SK-N-SH treated with all-trans-retinoic acid at 6 μM for 48 hours (cell line): ENCODE data around the gene MTHFD2.

ENCODE experiments used
- ATAC-seq: fragments of 200-7000 bp; cut with Tn5 transposase; 3 replicates; pipeline ENCODE4 v1.9.1; 2020; ENCODE audit warnings: mild to moderate bottlenecking, moderate library complexity
- ARNTL ChIP-seq: fragments of 450-650 bp; formaldehyde crosslinking; IDR thresholded peaks from 2 replicates; pipeline ENCODE4 v1.5.0; 2020; ENCODE audit warnings: low read depth, mild to moderate bottlenecking, moderate library complexity, borderline replicate concordance
- BACH2 ChIP-seq: fragments of 250-450 bp; sonication (Bioruptor Pico); IDR thresholded peaks from 2 replicates; pipeline ENCODE4 v1.9.0; 2021; ENCODE audit warnings: mild to moderate bottlenecking, borderline replicate concordance
- CREB5 ChIP-seq: fragments of 250-450 bp; sonication (Bioruptor Pico); IDR thresholded peaks from 2 replicates; pipeline ENCODE4 v1.5.1; 2020; ENCODE audit warnings: low read depth, mild to moderate bottlenecking, moderate library complexity
- CSDC2 ChIP-seq: fragments of 250-450 bp; sonication (Bioruptor Pico); IDR thresholded peaks from 2 replicates; pipeline ENCODE4 v1.5.0; 2020; ENCODE audit warnings: mild to moderate bottlenecking, moderate library complexity
- CSRNP3 ChIP-seq: fragments of 250-450 bp; sonication (Bioruptor Pico); IDR thresholded peaks from 2 replicates; pipeline ENCODE4 v1.5.1; 2021; ENCODE audit warnings: mild to moderate bottlenecking, moderate library complexity
- ESRRG ChIP-seq: fragments of 250-450 bp; sonication (Bioruptor Pico); IDR thresholded peaks from 2 replicates; pipeline ENCODE4 v1.6.1; 2021; ENCODE audit warnings: mild to moderate bottlenecking
- GLIS3 ChIP-seq: fragments of 250-450 bp; sonication (Bioruptor Pico); IDR thresholded peaks from 2 replicates; pipeline ENCODE4 v1.5.0; 2020; ENCODE audit warnings: mild to moderate bottlenecking, moderate library complexity
- ISL1 ChIP-seq: fragments of 250-450 bp; sonication (Bioruptor Pico); IDR thresholded peaks from 2 replicates; pipeline ENCODE4 v2.1.2; 2022; ENCODE audit warnings: mild to moderate bottlenecking, moderate library complexity
- OSR1 ChIP-seq: fragments of 250-450 bp; sonication (Bioruptor Pico); IDR thresholded peaks from 2 replicates; pipeline ENCODE4 v1.8.0; 2022; ENCODE audit warnings: moderate library complexity, mild to moderate bottlenecking, inconsistent platforms
- PATZ1 ChIP-seq: fragments of 250-450 bp; sonication (Bioruptor Pico); IDR thresholded peaks from 2 replicates; pipeline ENCODE4 v1.8.0; 2020; ENCODE audit warnings: mild to moderate bottlenecking, moderate library complexity, borderline replicate concordance
- POU6F1 ChIP-seq: fragments of 250-450 bp; sonication (Bioruptor Pico); IDR thresholded peaks from 2 replicates; pipeline ENCODE4 v1.8.0; 2021; ENCODE audit warnings: low read depth, mild to moderate bottlenecking, moderate library complexity, borderline replicate concordance
- PPARA ChIP-seq: fragments of 250-450 bp; sonication (Bioruptor Pico); IDR thresholded peaks from 2 replicates; pipeline ENCODE4 v1.5.0; 2020; ENCODE audit warnings: mild to moderate bottlenecking, borderline replicate concordance
- RARB ChIP-seq: fragments of 250-450 bp; sonication (Bioruptor Pico); IDR thresholded peaks from 2 replicates; pipeline ENCODE4 v1.8.0; 2021; ENCODE audit warnings: mild to moderate bottlenecking, moderate library complexity
- SNAI2 ChIP-seq: fragments of 250-450 bp; sonication (Bioruptor Pico); IDR thresholded peaks from 2 replicates; pipeline ENCODE4 v1.5.0; 2020; ENCODE audit warnings: mild to moderate bottlenecking, moderate library complexity
- TCF4 ChIP-seq: fragments of 250-450 bp; sonication (Bioruptor Pico); IDR thresholded peaks from 2 replicates; pipeline ENCODE4 v1.8.0; 2021; ENCODE audit warnings: mild to moderate bottlenecking, moderate library complexity, borderline replicate concordance
- TOX ChIP-seq: fragments of 250-450 bp; sonication (Bioruptor Pico); IDR thresholded peaks from 2 replicates; pipeline ENCODE4 v1.8.0; 2021; ENCODE audit warnings: mild to moderate bottlenecking, moderate library complexity, borderline replicate concordance
- TSHZ2 ChIP-seq: fragments of 250-450 bp; sonication (Bioruptor Pico); IDR thresholded peaks from 2 replicates; pipeline ENCODE4 v1.5.0; 2020; ENCODE audit warnings: mild to moderate bottlenecking, moderate library complexity
- ZFP3 ChIP-seq: fragments of 250-450 bp; sonication (Bioruptor Pico); IDR thresholded peaks from 2 replicates; pipeline ENCODE4 v1.5.0; 2020; ENCODE audit warnings: mild to moderate bottlenecking, moderate library complexity
- ZFP30 ChIP-seq: fragments of 450-650 bp; formaldehyde crosslinking; IDR thresholded peaks from 2 replicates; pipeline ENCODE4 v1.5.0; 2022; ENCODE audit warnings: mild to moderate bottlenecking, moderate library complexity
- ZNF565 ChIP-seq: fragments of 450-650 bp; formaldehyde crosslinking; conservative IDR thresholded peaks from 2 replicates; pipeline ENCODE4 v1.5.0; 2020; ENCODE audit warnings: low read depth, mild to moderate bottlenecking, moderate library complexity
- ZNF8 ChIP-seq: fragments of 450-650 bp; formaldehyde crosslinking; IDR thresholded peaks from 2 replicates; pipeline ENCODE4 v1.5.0; 2020; ENCODE audit warnings: mild to moderate bottlenecking, moderate library complexity

MTHFD2 gene

GRCh38 chr2:74262681-74263080 lies 64.3 kb downstream of the MTHFD2 start:
- no peak for TF ChIP-seq TSHZ2 (CRISPR knock-in tag)
- TF ChIP-seq CSRNP3 (CRISPR knock-in tag) = no peak
- TF ChIP-seq ZFP3 (CRISPR knock-in tag) = no peak
- TF ChIP-seq TOX = no peak
- ATAC-seq = no peak

GRCh38 chr2:74264281-74264680 lies 65.9 kb downstream of the MTHFD2 start:
- no peak for TF ChIP-seq OSR1 (CRISPR knock-in tag)
- no peak for TF ChIP-seq PPARA (CRISPR knock-in tag)
- TF ChIP-seq RARB (CRISPR knock-in tag) = no peak
- TF ChIP-seq SNAI2 (CRISPR knock-in tag) = no peak
- no peak for TF ChIP-seq CSRNP3 (CRISPR knock-in tag)
- no peak for ATAC-seq

- no peak for TF ChIP-seq ESRRG (CRISPR knock-in tag)
- TF ChIP-seq CREB5 = no peak
- no peak for TF ChIP-seq GLIS3 (CRISPR knock-in tag)
- TF ChIP-seq OSR1 (CRISPR knock-in tag) = no peak
- TF ChIP-seq ZNF8 (CRISPR knock-in tag) = no peak
- no peak for TF ChIP-seq BACH2
- TF ChIP-seq ISL1 (CRISPR knock-in tag) = no peak
- no peak for TF ChIP-seq CSDC2 (CRISPR knock-in tag)
- TF ChIP-seq PATZ1 (CRISPR knock-in tag) = no peak
- TF ChIP-seq TSHZ2 (CRISPR knock-in tag) = no peak
- no peak for TF ChIP-seq CSRNP3 (CRISPR knock-in tag)
- TF ChIP-seq ZFP3 (CRISPR knock-in tag) = no peak
- no peak for TF ChIP-seq RARB (CRISPR knock-in tag)
- no peak for TF ChIP-seq ZNF565 (CRISPR knock-in tag)
- TF ChIP-seq ARNTL (CRISPR knock-in tag) = no peak
- no peak for TF ChIP-seq PPARA (CRISPR knock-in tag)
- TF ChIP-seq POU6F1 (CRISPR knock-in tag) = no peak
- TF ChIP-seq ZFP30 (CRISPR knock-in tag) = no peak
- TF ChIP-seq TCF4 (CRISPR knock-in tag) = no peak
- ATAC-seq = 0 out of 3 replicates have a peak, but pooled peaks have one; percentile 30
Observed at GRCh38 chr2:74267068-74267467, 68.7 kb downstream of the MTHFD2 start.
